GM12878 (cell line): ENCODE measurements around the gene FBXL2. TPM values are rescaled to one million over a fixed set of nuclear protein-coding genes. Genes with fewer than 3 reads are reported as not detected.

Experiments used
- ATAC-seq: fragments of 200-7000 bp; cut with Tn5 transposase; 3 replicates; pipeline ENCODE4 v1.9.1; 2020; ENCODE audit warnings: mild to moderate bottlenecking, moderate library complexity
- BruUV-seq: library from RNA; stranded (reverse); fragments of 400-500 nt; replicated peaks from 2 replicates; lab custom pipeline; 2021; lab: Mats Ljungman, UMichigan
- CTCF ChIA-PET: fragments of 300-600 bp; sonication (Branson Sonifier 250); formaldehyde crosslinking; extraction: SDS; loops from one replicate; lab custom pipeline; 2021; ENCODE audit warnings: inconsistent platforms; lab: Yijun Ruan, JAX
- POLR2A ChIA-PET: fragments of 350-600 bp; formaldehyde crosslinking; extraction: SDS; loops from one replicate; lab custom pipeline; 2021; ENCODE audit warnings: inconsistent platforms; lab: Charles Lee
- RAD21 ChIA-PET: fragments of 300-600 bp; sonication (Branson Sonifier 250); formaldehyde crosslinking; loops from one replicate; lab custom pipeline; 2023; ENCODE audit warnings: antibody characterized with exemption; ENCODE audit not compliant: unreplicated experiment; lab: Charles Lee
- SMC1A ChIA-PET: fragments of 300-600 bp; sonication (Branson Sonifier 250); formaldehyde crosslinking; loops from one replicate; lab custom pipeline; 2023; ENCODE audit not compliant: unreplicated experiment, uncharacterized antibody; lab: Charles Lee
- DNase-seq: peaks from one replicate; pipeline ENCODE4 v3.0.0-alpha.2; 2011; ENCODE audit warnings: low read depth, low spot score
- FAIRE-seq: peaks from 3 replicates; lab custom pipeline; 2011; peaks lifted over from hg19 to GRCh38; lab: Jason Lieb, UNC
- H2AFZ ChIP-seq: 2 replicates; pipeline ENCODE4 v1.6.0; 2011; ENCODE audit warnings: low read depth, low read length, control low read depth; ENCODE audit not compliant: control insufficient read depth
- H3K27ac ChIP-seq: 2 replicates; pipeline ENCODE4 v1.5.1; 2011; ENCODE audit warnings: control low read depth; ENCODE audit not compliant: control insufficient read depth, insufficient read depth
- H3K27me3 ChIP-seq, 2 experiments: replicated peaks in 1 of 2; 2 replicates each; pipeline versions ENCODE4 v1.6.0 to v1.6.1; 2011; ENCODE audit warnings: low read length in 1 of 2; ENCODE audit not compliant: control insufficient read depth in 2 of 2, insufficient read depth in 2 of 2
- H3K36me3 ChIP-seq, 2 experiments: 2 replicates each; pipeline ENCODE4 v1.5.1; 2011; ENCODE audit warnings: low read length in 1 of 2; ENCODE audit not compliant: control insufficient read depth in 2 of 2, insufficient read depth in 2 of 2
- H3K4me1 ChIP-seq: 2 replicates; pipeline ENCODE4 v1.6.1; 2011; ENCODE audit warnings: mild to moderate bottlenecking, low read length, moderate library complexity, mixed read lengths; ENCODE audit not compliant: control insufficient read depth, insufficient read depth
- H3K4me2 ChIP-seq: 2 replicates; pipeline ENCODE4 v1.6.0; 2011; ENCODE audit warnings: control low read depth; ENCODE audit not compliant: control insufficient read depth, insufficient read depth
- H3K4me3 ChIP-seq: fragments of 200-600 bp; sonication (generic); 2 replicates; pipeline ENCODE4 v1.5.1; 2016
- H3K79me2 ChIP-seq: 2 replicates; pipeline ENCODE4 v1.6.0; 2011; ENCODE audit warnings: low read length; ENCODE audit not compliant: control insufficient read depth, insufficient read depth
- H3K9ac ChIP-seq: 2 replicates; pipeline ENCODE4 v1.8.0; 2011; ENCODE audit warnings: low read length, control low read depth, mixed read lengths; ENCODE audit not compliant: control insufficient read depth, insufficient read depth
- H3K9me3 ChIP-seq: replicated peaks from 3 replicates; pipeline ENCODE4 v1.5.1; 2011; ENCODE audit warnings: mild to moderate bottlenecking, low read length; ENCODE audit not compliant: control insufficient read depth, insufficient read depth
- H4K20me1 ChIP-seq: 2 replicates; pipeline ENCODE4 v1.6.0; 2011; ENCODE audit not compliant: control insufficient read depth, insufficient read depth
- ASH2L ChIP-seq: fragments of 300-600, 200-600 bp; sonication (generic); IDR thresholded peaks from 2 replicates; pipeline ENCODE4 v1.6.1; 2017; ENCODE audit warnings: low read depth, mild to moderate bottlenecking, borderline replicate concordance
- BMI1 ChIP-seq: fragments of 450-650 bp; IDR thresholded peaks from 2 replicates; pipeline ENCODE4 v1.6.1; 2016; ENCODE audit warnings: mild to moderate bottlenecking, moderate library complexity, borderline replicate concordance
- CEBPB ChIP-seq, 2 experiments: fragments of 150-350 bp in 1 of 2; IDR thresholded peaks; 2 replicates each; pipeline ENCODE4 v1.6.1; 2012 to 2014; ENCODE audit warnings: low read depth in 2 of 2, low read length in 2 of 2, borderline replicate concordance in 1 of 2, inconsistent platforms in 1 of 2
- CHD1 ChIP-seq: IDR thresholded peaks from 2 replicates; pipeline ENCODE4 v1.6.1; 2012; ENCODE audit warnings: low read depth, low read length, improper control_type of control experiment
- ESRRA ChIP-seq: IDR thresholded peaks from 2 replicates; pipeline ENCODE4 v1.6.1; 2012; ENCODE audit warnings: mild to moderate bottlenecking, low read length, improper control_type of control experiment
- ETV6 ChIP-seq, 2 experiments: fragments of 450-650 bp in 1 of 2; IDR thresholded peaks in 1 of 2; conservative IDR thresholded peaks in 1 of 2; 2 replicates each; pipeline ENCODE4 v1.6.1; 2014; ENCODE audit warnings: antibody characterized with exemption in 1 of 2, borderline replicate concordance in 1 of 2, low read depth in 1 of 2, mild to moderate bottlenecking in 1 of 2, moderate library complexity in 1 of 2
- HDAC2 ChIP-seq: fragments of 200-600 bp; sonication (generic); IDR thresholded peaks from 2 replicates; pipeline ENCODE4 v1.6.1; 2017
- IKZF1 ChIP-seq: fragments of 450-650 bp; conservative IDR thresholded peaks from 2 replicates; pipeline ENCODE4 v1.6.1; 2017; ENCODE audit warnings: antibody characterized with exemption, mild to moderate bottlenecking
- KDM1A ChIP-seq: fragments of 200-600 bp; sonication (generic); IDR thresholded peaks from 2 replicates; pipeline ENCODE4 v1.6.1; 2016; ENCODE audit warnings: borderline replicate concordance
- NFXL1 ChIP-seq: fragments of 450-650 bp; IDR thresholded peaks from 2 replicates; pipeline ENCODE4 v1.6.1; 2017; ENCODE audit warnings: antibody characterized with exemption, mild to moderate bottlenecking, borderline replicate concordance
- NR2F1 ChIP-seq: fragments of 450-650 bp; conservative IDR thresholded peaks from 2 replicates; pipeline ENCODE4 v1.6.1; 2017; ENCODE audit warnings: mild to moderate bottlenecking
- NRF1 ChIP-seq: conservative IDR thresholded peaks from 2 replicates; pipeline ENCODE4 v1.6.1; 2011; ENCODE audit warnings: mild to moderate bottlenecking, low read depth, low read length, improper control_type of control experiment
- PAX5 ChIP-seq: IDR thresholded peaks from 2 replicates; pipeline ENCODE4 v1.6.1; 2011; ENCODE audit warnings: low read depth, low read length, borderline replicate concordance
- RB1 ChIP-seq: fragments of 450-650 bp; formaldehyde crosslinking; IDR thresholded peaks from 2 replicates; pipeline ENCODE4 v1.6.1; 2017; ENCODE audit warnings: mild to moderate bottlenecking, borderline replicate concordance
- SREBF1 ChIP-seq: IDR thresholded peaks from 2 replicates; pipeline ENCODE4 v1.6.1; 2012; ENCODE audit warnings: mild to moderate bottlenecking, low read length
- ZNF217 ChIP-seq: fragments of 450-650 bp; IDR thresholded peaks from 2 replicates; pipeline ENCODE4 v1.6.1; 2017; ENCODE audit warnings: antibody characterized with exemption, mild to moderate bottlenecking
- ZNF384 ChIP-seq: IDR thresholded peaks from 2 replicates; pipeline ENCODE4 v1.6.1; 2012; ENCODE audit warnings: low read depth, mild to moderate bottlenecking, low read length, improper control_type of control experiment, borderline replicate concordance
- in situ Hi-C: fragments of 300-500 bp; cut with MboI; formaldehyde crosslinking; loops from 9 replicates; pipeline ENCODE4 v1.14.3; 2018; ENCODE audit warnings: mixed read lengths
- intact Hi-C: fragments of 100-400 bp; cut with micrococcal nuclease; formaldehyde crosslinking; loops from one replicate; pipeline ENCODE4 v1.14.2; 2022; ENCODE audit not compliant: unreplicated experiment
- polyA plus RNA-seq, 11 experiments: library from polyadenylated mRNA; depleted of rRNA in 4 of 11; unstranded in 6 of 11; stranded (reverse) in 5 of 11; fragments of >200 nt; fragmentation: Nextera tagmentation in 4 of 11; fragmentation: Illumina TruSeq in 1 of 11; extraction: Ambion mirVana in 4 of 11; extraction: Trizol in 1 of 11; gene quantifications; 1 replicate in 1 of 11; 2 replicates in 10 of 11; pipeline versions ENCODE4 v1.2.1 to v1.2.3, GENCODE V29; 2011 to 2016; ENCODE audit warnings: inconsistent platforms in 2 of 11, missing spikeins in 2 of 11, low read depth in 1 of 11
- total RNA-seq, 4 experiments: library from RNA; depleted of rRNA in 3 of 4; stranded (reverse); fragments of >200 nt in 3 of 4; fragmentation: Illumina TruSeq in 1 of 4; extraction: Trizol in 1 of 4; gene quantifications; 2 replicates each; pipeline versions ENCODE4 v1.2.1 to v1.2.3, GENCODE V29; 2013 to 2021
- TF ChIP-seq, protein P1 (sequence below): fragments of 450-650 bp; formaldehyde crosslinking; IDR thresholded peaks from 2 replicates; pipeline ENCODE4 v1.5.0; 2022; ENCODE audit warnings: mild to moderate bottlenecking, missing genetic modification characterization
- TF ChIP-seq, protein P2 (sequence below): IDR thresholded peaks from 2 replicates; pipeline ENCODE4 v1.6.1; 2012; ENCODE audit warnings: low read length, inconsistent platforms
- TF ChIP-seq, protein P3 (sequence below): fragments of 450-650 bp; IDR thresholded peaks from 2 replicates; pipeline ENCODE4 v1.6.1; 2018; ENCODE audit warnings: borderline replicate concordance, mild to moderate bottlenecking; ENCODE audit not compliant: partially characterized antibody

The FBXL2 gene
- total and polyA plus RNA-seq, 10 of the 15 experiments (the other 5 are each of a cell fraction or from before 2014, with no cell fraction given) = 0.04 to 0.72 (median 0.15) TPM; not detected in 1

DNA sequence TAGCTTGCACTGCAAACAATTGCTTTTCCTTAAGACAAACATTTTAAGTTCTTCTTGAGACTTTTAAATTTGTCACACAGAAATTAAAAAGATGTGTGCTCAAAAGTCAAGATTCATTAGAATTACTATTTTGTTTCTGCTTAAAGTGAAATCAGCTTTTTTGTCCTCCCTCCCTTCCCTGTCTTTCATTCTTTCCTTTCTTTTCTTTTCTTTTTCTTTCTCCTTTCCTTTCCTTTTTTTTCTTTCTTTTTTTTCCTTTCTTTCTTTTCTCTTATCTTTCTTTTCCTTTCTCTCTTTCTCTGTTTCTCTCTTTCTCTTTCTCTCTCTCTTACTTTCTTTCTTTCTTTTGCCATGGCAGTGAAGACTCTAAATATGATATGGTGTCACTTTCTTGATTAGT, 37.8 kb downstream of the FBXL2 start:
- Histone ChIP-seq H4K20me1 (no peaks in the 10 kb centered on the region), H3K9me3 (no peaks in the 10 kb centered on the region), H3K9ac (no peak overlapping the region), H3K4me3 (no peak overlapping the region), H3K4me1 (no peaks in the 10 kb centered on the region), H3K79me2 (no peaks in the 10 kb centered on the region), H3K36me3 (no peaks in the 10 kb centered on the region), H3K27ac (no peak overlapping the region), H2AFZ (no peak overlapping the region), H3K27me3 (no peaks in the 10 kb centered on the region; a peak in 1 of 4 replicates), H3K4me2 (no peak overlapping the region)
- ChIA-PET CTCF (no interaction called here), POLR2A (no interaction called here), SMC1A (no interaction called here), RAD21 (no interaction called here)
- ATAC-seq = no peak
- FAIRE-seq = no peak
- in situ Hi-C loops (no loop called here), intact Hi-C loops (loop anchor here (5.0 kb wide), 1 partner anchor 183 kb away; no protein-coding TSS in a partner anchor)
- no peak for DNase-seq
- no peak for TF ChIP-seq ETV6 (conservative IDR thresholded peaks at IDR 0.05 in 1 of 2, IDR thresholded peaks at IDR 0.05 in 1 of 2; ENCODE audit: borderline replicate concordance in 1 of 2, low read depth in 1 of 2)
- TF ChIP-seq PAX5 = no peak
- TF ChIP-seq HDAC2 = no peak
- TF ChIP-seq NRF1 = no peak
- TF ChIP-seq RB1 = no peak
- TF ChIP-seq CHD1 = no peak
- TF ChIP-seq BMI1 = no peak
- TF ChIP-seq ESRRA = no peak
- no peak for TF ChIP-seq NFXL1
- TF ChIP-seq IKZF1 = no peak
- TF ChIP-seq SREBF1 = no peak
- no peak for TF ChIP-seq KDM1A
- TF ChIP-seq, protein P1, sequence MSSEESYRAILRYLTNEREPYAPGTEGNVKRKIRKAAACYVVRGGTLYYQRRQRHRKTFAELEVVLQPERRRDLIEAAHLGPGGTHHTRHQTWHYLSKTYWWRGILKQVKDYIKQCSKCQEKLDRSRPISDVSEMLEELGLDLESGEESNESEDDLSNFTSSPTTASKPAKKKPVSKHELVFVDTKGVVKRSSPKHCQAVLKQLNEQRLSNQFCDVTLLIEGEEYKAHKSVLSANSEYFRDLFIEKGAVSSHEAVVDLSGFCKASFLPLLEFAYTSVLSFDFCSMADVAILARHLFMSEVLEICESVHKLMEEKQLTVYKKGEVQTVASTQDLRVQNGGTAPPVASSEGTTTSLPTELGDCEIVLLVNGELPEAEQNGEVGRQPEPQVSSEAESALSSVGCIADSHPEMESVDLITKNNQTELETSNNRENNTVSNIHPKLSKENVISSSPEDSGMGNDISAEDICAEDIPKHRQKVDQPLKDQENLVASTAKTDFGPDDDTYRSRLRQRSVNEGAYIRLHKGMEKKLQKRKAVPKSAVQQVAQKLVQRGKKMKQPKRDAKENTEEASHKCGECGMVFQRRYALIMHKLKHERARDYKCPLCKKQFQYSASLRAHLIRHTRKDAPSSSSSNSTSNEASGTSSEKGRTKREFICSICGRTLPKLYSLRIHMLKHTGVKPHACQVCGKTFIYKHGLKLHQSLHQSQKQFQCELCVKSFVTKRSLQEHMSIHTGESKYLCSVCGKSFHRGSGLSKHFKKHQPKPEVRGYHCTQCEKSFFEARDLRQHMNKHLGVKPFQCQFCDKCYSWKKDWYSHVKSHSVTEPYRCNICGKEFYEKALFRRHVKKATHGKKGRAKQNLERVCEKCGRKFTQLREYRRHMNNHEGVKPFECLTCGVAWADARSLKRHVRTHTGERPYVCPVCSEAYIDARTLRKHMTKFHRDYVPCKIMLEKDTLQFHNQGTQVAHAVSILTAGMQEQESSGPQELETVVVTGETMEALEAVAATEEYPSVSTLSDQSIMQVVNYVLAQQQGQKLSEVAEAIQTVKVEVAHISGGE (CRISPR knock-in tag) = no peak
- TF ChIP-seq CEBPB (IDR thresholded peaks at IDR 0.05; ENCODE audit: borderline replicate concordance in 1 of 2, low read depth in 2 of 2, low read length in 2 of 2) = no peak
- TF ChIP-seq, protein P2, sequence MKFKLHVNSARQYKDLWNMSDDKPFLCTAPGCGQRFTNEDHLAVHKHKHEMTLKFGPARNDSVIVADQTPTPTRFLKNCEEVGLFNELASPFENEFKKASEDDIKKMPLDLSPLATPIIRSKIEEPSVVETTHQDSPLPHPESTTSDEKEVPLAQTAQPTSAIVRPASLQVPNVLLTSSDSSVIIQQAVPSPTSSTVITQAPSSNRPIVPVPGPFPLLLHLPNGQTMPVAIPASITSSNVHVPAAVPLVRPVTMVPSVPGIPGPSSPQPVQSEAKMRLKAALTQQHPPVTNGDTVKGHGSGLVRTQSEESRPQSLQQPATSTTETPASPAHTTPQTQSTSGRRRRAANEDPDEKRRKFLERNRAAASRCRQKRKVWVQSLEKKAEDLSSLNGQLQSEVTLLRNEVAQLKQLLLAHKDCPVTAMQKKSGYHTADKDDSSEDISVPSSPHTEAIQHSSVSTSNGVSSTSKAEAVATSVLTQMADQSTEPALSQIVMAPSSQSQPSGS = no peak
- TF ChIP-seq ZNF384 = no peak
- TF ChIP-seq, protein P3, sequence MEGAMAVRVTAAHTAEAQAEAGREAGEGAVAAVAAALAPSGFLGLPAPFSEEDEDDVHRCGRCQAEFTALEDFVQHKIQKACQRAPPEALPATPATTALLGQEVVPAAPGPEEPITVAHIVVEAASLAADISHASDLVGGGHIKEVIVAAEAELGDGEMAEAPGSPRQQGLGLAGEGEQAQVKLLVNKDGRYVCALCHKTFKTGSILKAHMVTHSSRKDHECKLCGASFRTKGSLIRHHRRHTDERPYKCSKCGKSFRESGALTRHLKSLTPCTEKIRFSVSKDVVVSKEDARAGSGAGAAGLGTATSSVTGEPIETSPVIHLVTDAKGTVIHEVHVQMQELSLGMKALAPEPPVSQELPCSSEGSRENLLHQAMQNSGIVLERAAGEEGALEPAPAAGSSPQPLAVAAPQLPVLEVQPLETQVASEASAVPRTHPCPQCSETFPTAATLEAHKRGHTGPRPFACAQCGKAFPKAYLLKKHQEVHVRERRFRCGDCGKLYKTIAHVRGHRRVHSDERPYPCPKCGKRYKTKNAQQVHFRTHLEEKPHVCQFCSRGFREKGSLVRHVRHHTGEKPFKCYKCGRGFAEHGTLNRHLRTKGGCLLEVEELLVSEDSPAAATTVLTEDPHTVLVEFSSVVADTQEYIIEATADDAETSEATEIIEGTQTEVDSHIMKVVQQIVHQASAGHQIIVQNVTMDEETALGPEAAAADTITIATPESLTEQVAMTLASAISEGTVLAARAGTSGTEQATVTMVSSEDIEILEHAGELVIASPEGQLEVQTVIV = no peak
- no peak for TF ChIP-seq ZNF217
- no peak for TF ChIP-seq NR2F1
- no peak for TF ChIP-seq ASH2L
- no TSS peak for BruUV-seq
